Tibial nerve (tissue), 3 donors: Measurements from ENCODE around the gene UBB.

ENCODE experiments used
- CTCF ChIP-seq, 5 experiments: fragments of 200-600 bp in 3 of 5; fragments of 450-650 bp in 2 of 5; sonication (generic) in 3 of 5; IDR thresholded peaks; one replicate each; pipeline ENCODE4 v1.5.1; 2016 to 2019; ENCODE audit warnings: antibody characterized with exemption in 5 of 5, mild to moderate bottlenecking in 3 of 5, moderate library complexity in 2 of 5
- POLR2A ChIP-seq, 2 donors: fragments of 450-650 bp; IDR thresholded peaks; one replicate each; pipeline ENCODE4 v1.6.1; 2017; ENCODE audit warnings: antibody characterized with exemption in 2 of 2, mild to moderate bottlenecking in 2 of 2, moderate library complexity in 2 of 2

- TF ChIP-seq CTCF (IDR thresholded peaks at IDR 0.05) (no peak), POLR2A (IDR thresholded peaks at IDR 0.05) (no peak)
Measured at GRCh38 chr17:16383772-16384287, 2.9 kb downstream of the UBB start.
